ENCODE results near the gene TCP1.

DNA sequence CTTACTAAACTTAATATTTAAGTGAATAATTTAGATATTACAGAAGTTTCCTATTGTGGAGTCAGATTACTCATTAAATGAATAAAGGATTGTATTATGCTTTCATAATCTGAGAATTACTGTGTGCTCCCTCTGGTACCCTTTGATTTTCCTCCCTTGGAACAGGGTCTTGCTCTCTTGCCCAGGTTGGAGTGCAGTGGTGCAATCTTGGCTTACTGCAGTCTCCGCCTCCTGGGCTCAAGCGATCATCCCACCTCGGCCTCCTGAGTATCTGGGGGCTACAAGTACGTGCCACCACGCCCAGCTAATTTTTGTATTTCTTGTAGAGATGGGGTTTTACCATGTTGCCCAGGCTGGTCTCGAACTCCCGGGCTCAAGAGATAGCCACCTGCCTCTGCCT, 52.5 kb downstream of the TCP1 start:
- no peak for TF ChIP-seq POLR2A (IDR thresholded peaks at IDR 0.05)
- TF ChIP-seq, protein P1, sequence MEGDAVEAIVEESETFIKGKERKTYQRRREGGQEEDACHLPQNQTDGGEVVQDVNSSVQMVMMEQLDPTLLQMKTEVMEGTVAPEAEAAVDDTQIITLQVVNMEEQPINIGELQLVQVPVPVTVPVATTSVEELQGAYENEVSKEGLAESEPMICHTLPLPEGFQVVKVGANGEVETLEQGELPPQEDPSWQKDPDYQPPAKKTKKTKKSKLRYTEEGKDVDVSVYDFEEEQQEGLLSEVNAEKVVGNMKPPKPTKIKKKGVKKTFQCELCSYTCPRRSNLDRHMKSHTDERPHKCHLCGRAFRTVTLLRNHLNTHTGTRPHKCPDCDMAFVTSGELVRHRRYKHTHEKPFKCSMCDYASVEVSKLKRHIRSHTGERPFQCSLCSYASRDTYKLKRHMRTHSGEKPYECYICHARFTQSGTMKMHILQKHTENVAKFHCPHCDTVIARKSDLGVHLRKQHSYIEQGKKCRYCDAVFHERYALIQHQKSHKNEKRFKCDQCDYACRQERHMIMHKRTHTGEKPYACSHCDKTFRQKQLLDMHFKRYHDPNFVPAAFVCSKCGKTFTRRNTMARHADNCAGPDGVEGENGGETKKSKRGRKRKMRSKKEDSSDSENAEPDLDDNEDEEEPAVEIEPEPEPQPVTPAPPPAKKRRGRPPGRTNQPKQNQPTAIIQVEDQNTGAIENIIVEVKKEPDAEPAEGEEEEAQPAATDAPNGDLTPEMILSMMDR (IDR thresholded peaks at IDR 0.05), result no peak
